ENCODE results near the gene CCNT2.

CCNT2 gene

GRCh38 chr2:134979221-134979620 lies 60.6 kb downstream of the CCNT2 start:
- H3K9me3 ChIP-seq (ENCODE audit: control insufficient read depth in 1 of 2, low read length in 2 of 2): peaks cover 0 to 5% of the 10 kb centered on the region in 2 donors
- no peak overlapping the region for H3K4me3 ChIP-seq (ENCODE audit: low read depth in 1 of 2, low read length in 2 of 2)
- H3K4me1 ChIP-seq (ENCODE audit: control insufficient read depth in 1 of 2, insufficient read depth in 2 of 2, low read length in 2 of 2): no peaks in the 10 kb centered on the region
- H3K36me3 ChIP-seq (ENCODE audit: control insufficient read depth in 1 of 2, insufficient read depth in 2 of 2, low read length in 2 of 2): no peaks in the 10 kb centered on the region
- H3K27me3 ChIP-seq (ENCODE audit: low read depth, low read length): no peaks in the 10 kb centered on the region
- H3K27ac ChIP-seq (ENCODE audit: low read length): no peak overlapping the region

DNA sequence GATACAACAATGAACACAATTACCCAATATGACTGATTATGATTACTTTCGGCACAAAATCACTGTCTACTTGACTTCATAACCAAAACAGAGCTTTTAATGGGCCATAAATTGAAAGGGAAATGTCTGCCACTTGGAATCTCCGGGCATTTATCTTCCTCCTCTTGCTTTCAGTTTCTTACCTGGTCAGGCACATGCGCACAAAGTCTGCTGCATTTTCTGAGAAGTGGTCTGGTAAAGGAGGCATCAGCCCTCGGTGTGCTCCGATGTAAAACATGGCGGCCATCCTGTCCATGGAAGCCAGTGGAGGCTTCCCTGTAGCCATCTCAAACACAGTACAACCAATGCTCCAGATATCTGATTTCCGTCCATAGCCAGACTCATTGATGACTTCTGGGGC lies 62.0 kb downstream of the CCNT2 start:
- H3K4me1 ChIP-seq (ENCODE audit: control insufficient read depth in 1 of 2, insufficient read depth in 2 of 2, low read length in 2 of 2): no peaks in the 10 kb centered on the region
- no peaks in the 10 kb centered on the region for H3K9me3 ChIP-seq (ENCODE audit: control insufficient read depth in 1 of 2, low read length in 2 of 2)
- H3K4me3 ChIP-seq (ENCODE audit: low read depth in 1 of 2, low read length in 2 of 2): no peak overlapping the region
- no peaks in the 10 kb centered on the region for H3K36me3 ChIP-seq (ENCODE audit: control insufficient read depth in 1 of 2, insufficient read depth in 2 of 2, low read length in 2 of 2)
- no peaks in the 10 kb centered on the region for H3K27me3 ChIP-seq (ENCODE audit: low read depth, low read length)
- H3K27ac ChIP-seq (ENCODE audit: low read length): no peak overlapping the region

GRCh38 chr2:134982603-134983002 lies 64.0 kb downstream of the CCNT2 start:
- Histone ChIP-seq H3K36me3 (ENCODE audit: control insufficient read depth in 1 of 2, insufficient read depth in 2 of 2, low read length in 2 of 2) (no peaks in the 10 kb centered on the region), H3K27ac (ENCODE audit: low read length) (no peak overlapping the region), H3K4me1 (ENCODE audit: control insufficient read depth in 1 of 2, insufficient read depth in 2 of 2, low read length in 2 of 2) (no peaks in the 10 kb centered on the region)

DNA sequence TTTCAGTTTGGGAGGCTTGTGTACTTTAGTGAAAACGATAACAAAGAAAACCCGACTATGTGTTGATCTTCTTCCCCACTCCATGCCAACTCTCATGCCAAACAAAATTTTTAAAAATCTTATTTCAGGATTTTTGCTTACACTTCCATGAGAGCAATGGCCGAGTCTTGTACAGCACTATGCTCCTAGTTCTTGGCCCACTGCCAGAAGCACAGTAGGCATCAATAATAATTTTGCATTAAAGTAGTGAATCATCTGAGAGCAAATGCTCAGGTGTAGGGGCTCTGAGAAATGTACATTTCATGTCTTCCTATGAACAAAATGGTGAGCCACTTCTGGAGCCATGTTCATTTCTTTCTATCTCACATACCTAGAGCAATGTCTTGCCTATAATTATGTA lies 66.4 kb downstream of the CCNT2 start:
- no peaks in the 10 kb centered on the region for H3K9me3 ChIP-seq (ENCODE audit: control insufficient read depth in 1 of 2, low read length in 2 of 2)
- H3K36me3 ChIP-seq (ENCODE audit: control insufficient read depth in 1 of 2, insufficient read depth in 2 of 2, low read length in 2 of 2): no peaks in the 10 kb centered on the region
- no peaks in the 10 kb centered on the region for H3K4me1 ChIP-seq (ENCODE audit: control insufficient read depth in 1 of 2, insufficient read depth in 2 of 2, low read length in 2 of 2)
- H3K27me3 ChIP-seq (ENCODE audit: low read depth, low read length): no peaks in the 10 kb centered on the region
- H3K27ac ChIP-seq (ENCODE audit: low read length): no peak overlapping the region
- H3K4me3 ChIP-seq (ENCODE audit: low read depth in 1 of 2, low read length in 2 of 2): no peak overlapping the region

More at GRCh38 chr2:134982603-134983002, 64.0 kb downstream of the CCNT2 start:
- H3K4me3 ChIP-seq (ENCODE audit: low read depth in 1 of 2, low read length in 2 of 2): no peak overlapping the region
- no peaks in the 10 kb centered on the region for H3K27me3 ChIP-seq (ENCODE audit: low read depth, low read length)
- H3K9me3 ChIP-seq (ENCODE audit: control insufficient read depth in 1 of 2, low read length in 2 of 2): no peaks in the 10 kb centered on the region

GRCh38 chr2:134988994-134989605 lies 70.5 kb downstream of the CCNT2 start:
- Histone ChIP-seq H3K36me3 (ENCODE audit: control insufficient read depth in 1 of 2, insufficient read depth in 2 of 2, low read length in 2 of 2) (no peaks in the 10 kb centered on the region), H3K9me3 (ENCODE audit: control insufficient read depth in 1 of 2, low read length in 2 of 2) (no peaks in the 10 kb centered on the region)

DNA sequence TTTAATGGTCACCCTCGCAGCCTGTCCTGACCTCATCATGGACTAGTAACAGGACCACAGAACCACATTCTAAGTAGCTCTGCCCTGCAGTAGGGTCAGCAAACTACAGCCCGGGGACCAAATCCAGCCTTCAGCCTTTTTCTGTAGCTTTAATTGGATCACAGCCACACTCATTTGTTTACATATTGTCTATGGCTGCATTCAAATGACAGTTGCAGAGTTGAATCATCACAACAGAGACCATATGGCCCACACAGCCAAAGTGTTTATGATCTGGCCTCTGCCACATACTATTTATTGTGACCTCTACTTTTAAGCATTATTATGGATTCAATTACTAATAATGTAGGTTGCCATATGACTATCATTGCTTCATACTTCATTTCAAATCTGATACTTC lies 80.9 kb downstream of the CCNT2 start:
- Histone ChIP-seq H3K27me3 (ENCODE audit: low read depth, low read length) (no peaks in the 10 kb centered on the region), H3K9me3 (ENCODE audit: control insufficient read depth in 1 of 2, low read length in 2 of 2) (no peaks in the 10 kb centered on the region), H3K36me3 (ENCODE audit: control insufficient read depth in 1 of 2, insufficient read depth in 2 of 2, low read length in 2 of 2) (no peaks in the 10 kb centered on the region), H3K4me3 (ENCODE audit: low read depth in 1 of 2, low read length in 2 of 2) (no peak overlapping the region), H3K27ac (ENCODE audit: low read length) (no peak overlapping the region), H3K4me1 (ENCODE audit: control insufficient read depth in 1 of 2, insufficient read depth in 2 of 2, low read length in 2 of 2) (no peaks in the 10 kb centered on the region)

More at GRCh38 chr2:134988994-134989605, 70.5 kb downstream of the CCNT2 start:
- Histone ChIP-seq H3K4me3 (ENCODE audit: low read depth in 1 of 2, low read length in 2 of 2) (no peak overlapping the region), H3K27me3 (ENCODE audit: low read depth, low read length) (no peaks in the 10 kb centered on the region), H3K27ac (ENCODE audit: low read length) (no peak overlapping the region), H3K4me1 (ENCODE audit: control insufficient read depth in 1 of 2, insufficient read depth in 2 of 2, low read length in 2 of 2) (no peaks in the 10 kb centered on the region)

GRCh38 chr2:135002836-135003235 lies 84.2 kb downstream of the CCNT2 start:
- no peaks in the 10 kb centered on the region for H3K9me3 ChIP-seq (ENCODE audit: control insufficient read depth in 1 of 2, low read length in 2 of 2)
- H3K27ac ChIP-seq (ENCODE audit: low read length): no peak overlapping the region
- no peaks in the 10 kb centered on the region for H3K4me1 ChIP-seq (ENCODE audit: control insufficient read depth in 1 of 2, insufficient read depth in 2 of 2, low read length in 2 of 2)
- peaks cover 6% of the 10 kb centered on the region for H3K27me3 ChIP-seq (ENCODE audit: low read depth, low read length)
- no peaks in the 10 kb centered on the region for H3K36me3 ChIP-seq (ENCODE audit: control insufficient read depth in 1 of 2, insufficient read depth in 2 of 2, low read length in 2 of 2)
- no peak overlapping the region for H3K4me3 ChIP-seq (ENCODE audit: low read depth in 1 of 2, low read length in 2 of 2)

- no peak overlapping the region for H3K27ac ChIP-seq (ENCODE audit: low read length)
- H3K4me3 ChIP-seq (ENCODE audit: low read depth in 1 of 2, low read length in 2 of 2): no peak overlapping the region
- H3K27me3 ChIP-seq (ENCODE audit: low read depth, low read length): peaks cover 6% of the 10 kb centered on the region
- H3K36me3 ChIP-seq (ENCODE audit: control insufficient read depth in 1 of 2, insufficient read depth in 2 of 2, low read length in 2 of 2): no peaks in the 10 kb centered on the region
- H3K9me3 ChIP-seq (ENCODE audit: control insufficient read depth in 1 of 2, low read length in 2 of 2): no peaks in the 10 kb centered on the region
- H3K4me1 ChIP-seq (ENCODE audit: control insufficient read depth in 1 of 2, insufficient read depth in 2 of 2, low read length in 2 of 2): no peaks in the 10 kb centered on the region
Measured at GRCh38 chr2:135004005-135004746, 85.6 kb downstream of the CCNT2 start.

- no peaks in the 10 kb centered on the region for H3K36me3 ChIP-seq (ENCODE audit: control insufficient read depth in 1 of 2, insufficient read depth in 2 of 2, low read length in 2 of 2)
- H3K27ac ChIP-seq (ENCODE audit: low read length): no peak overlapping the region
- peaks cover 6% of the 10 kb centered on the region for H3K27me3 ChIP-seq (ENCODE audit: low read depth, low read length)
- no peaks in the 10 kb centered on the region for H3K4me1 ChIP-seq (ENCODE audit: control insufficient read depth in 1 of 2, insufficient read depth in 2 of 2, low read length in 2 of 2)
- no peaks in the 10 kb centered on the region for H3K9me3 ChIP-seq (ENCODE audit: control insufficient read depth in 1 of 2, low read length in 2 of 2)
- no peak overlapping the region for H3K4me3 ChIP-seq (ENCODE audit: low read depth in 1 of 2, low read length in 2 of 2)
Measured at GRCh38 chr2:135005753-135006152, 87.1 kb downstream of the CCNT2 start.

All from muscle layer of duodenum (tissue), 2 donors.